ENCODE results near the gene SRP72.

The SRP72 gene

DNA sequence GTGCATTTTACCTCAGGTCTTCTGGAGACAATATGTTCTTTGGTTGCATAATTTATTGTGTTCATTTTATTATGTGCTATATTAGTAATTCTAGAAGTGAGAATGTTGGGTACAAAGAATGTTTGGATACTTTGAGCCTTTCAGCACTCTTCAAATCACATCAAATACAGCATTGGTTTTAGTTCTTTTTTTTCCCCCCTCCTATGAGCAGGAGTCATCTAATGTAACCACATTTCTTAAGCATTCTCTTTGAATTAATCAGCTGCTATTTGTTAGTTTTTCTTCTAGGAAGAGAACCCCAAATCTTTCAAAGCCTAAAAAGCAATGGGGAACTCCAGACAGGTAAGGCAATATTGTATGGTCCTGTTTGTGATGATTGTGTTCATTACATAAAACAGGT lies 84.9 kb downstream of the SRP72 start:
- peak; percentile 20 for DNase-seq
